GM12892 (cell line): ENCODE data around the gene PPHLN1.
A peak's percentile ranks its signal among the peaks of the same experiment; 100 is the strongest.

Source experiments
- DNase-seq: peaks from one replicate; pipeline ENCODE4 v3.0.0; 2011; ENCODE audit not compliant: insufficient read length
- FAIRE-seq: peaks from 2 replicates; lab custom pipeline; 2011; peaks lifted over from hg19 to GRCh38; lab: Jason Lieb, UNC
- POLR2A ChIP-seq: IDR thresholded peaks from 2 replicates; pipeline ENCODE4 v1.6.1; 2011; ENCODE audit warnings: low read depth, low read length, control low read depth
- POLR2AphosphoS5 ChIP-seq: IDR thresholded peaks from 2 replicates; pipeline ENCODE4 v1.6.1; 2011; ENCODE audit warnings: low read depth, low read length, control low read depth
- TAF1 ChIP-seq: IDR thresholded peaks from 2 replicates; pipeline ENCODE4 v1.6.1; 2011; ENCODE audit warnings: low read depth, mild to moderate bottlenecking, control low read depth, low read length, borderline replicate concordance

PPHLN1 gene

GRCh38 chr12:42458575-42458974, 132.6 kb downstream of the PPHLN1 start:
- TF ChIP-seq TAF1 (no peak), POLR2AphosphoS5 (no peak), POLR2A (no peak)
- FAIRE-seq (no peak), DNase-seq (no peak)

GRCh38 chr12:42459336-42459847, 133.4 kb downstream of the PPHLN1 start:
- TF ChIP-seq POLR2A: no peak
- FAIRE-seq: no peak
- no peak for DNase-seq

GRCh38 chr12:42462486-42462885, 136.5 kb downstream of the PPHLN1 start:
- TF ChIP-seq POLR2A (no peak), POLR2AphosphoS5 (no peak), TAF1 (no peak)
- no peak for FAIRE-seq

DNA sequence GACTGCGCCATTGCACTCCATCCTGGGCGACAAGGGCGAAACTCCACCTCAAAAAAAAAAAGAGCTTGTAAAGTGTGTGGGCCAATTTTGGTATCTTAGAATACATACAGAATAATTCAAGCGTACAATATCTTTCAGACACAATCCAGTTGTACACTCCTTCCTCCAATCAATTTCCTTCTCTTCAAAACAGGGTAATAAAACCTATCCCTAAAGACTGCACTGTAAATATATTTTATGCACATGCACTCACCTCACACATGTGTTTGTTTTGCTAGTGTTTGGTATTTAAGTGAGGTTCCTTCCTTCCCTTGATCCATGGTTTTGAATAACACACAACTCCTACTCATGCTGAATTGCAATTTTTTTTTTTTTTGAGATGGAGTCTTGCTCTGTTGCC, 137.7 kb downstream of the PPHLN1 start:
- FAIRE-seq (no peak), DNase-seq (no peak)
- TF ChIP-seq POLR2A (no peak), POLR2AphosphoS5 (no peak), TAF1 (no peak)

More at GRCh38 chr12:42462486-42462885, 136.5 kb downstream of the PPHLN1 start:
- no peak for DNase-seq

- TF ChIP-seq POLR2AphosphoS5 (no peak), TAF1 (no peak), POLR2A (no peak)
- no peak for FAIRE-seq
- DNase-seq: no peak
Observed at GRCh38 chr12:42468341-42468821, 142.4 kb downstream of the PPHLN1 start.

DNA sequence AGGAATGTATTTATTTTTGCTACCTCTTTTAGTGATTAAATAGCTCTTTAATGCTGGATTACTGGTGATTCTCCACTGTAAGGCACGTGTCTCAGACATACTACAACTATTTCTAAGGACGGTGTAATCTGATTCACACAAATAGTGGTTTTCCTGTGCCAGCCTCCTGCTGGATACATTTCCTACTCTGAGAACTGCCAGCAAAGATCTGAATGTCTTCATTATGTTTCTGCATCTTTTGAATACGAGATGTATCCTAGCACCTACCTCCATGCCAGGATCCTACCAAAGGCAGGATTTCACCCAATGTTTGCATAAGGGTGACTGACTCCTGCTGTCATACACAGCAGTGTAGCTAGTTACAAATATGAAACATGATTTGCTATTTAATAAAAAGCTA, 143.0 kb downstream of the PPHLN1 start:
- TF ChIP-seq TAF1: no peak
- no peak for TF ChIP-seq POLR2A
- TF ChIP-seq POLR2AphosphoS5: no peak
- no peak for FAIRE-seq
- DNase-seq: no peak

DNA sequence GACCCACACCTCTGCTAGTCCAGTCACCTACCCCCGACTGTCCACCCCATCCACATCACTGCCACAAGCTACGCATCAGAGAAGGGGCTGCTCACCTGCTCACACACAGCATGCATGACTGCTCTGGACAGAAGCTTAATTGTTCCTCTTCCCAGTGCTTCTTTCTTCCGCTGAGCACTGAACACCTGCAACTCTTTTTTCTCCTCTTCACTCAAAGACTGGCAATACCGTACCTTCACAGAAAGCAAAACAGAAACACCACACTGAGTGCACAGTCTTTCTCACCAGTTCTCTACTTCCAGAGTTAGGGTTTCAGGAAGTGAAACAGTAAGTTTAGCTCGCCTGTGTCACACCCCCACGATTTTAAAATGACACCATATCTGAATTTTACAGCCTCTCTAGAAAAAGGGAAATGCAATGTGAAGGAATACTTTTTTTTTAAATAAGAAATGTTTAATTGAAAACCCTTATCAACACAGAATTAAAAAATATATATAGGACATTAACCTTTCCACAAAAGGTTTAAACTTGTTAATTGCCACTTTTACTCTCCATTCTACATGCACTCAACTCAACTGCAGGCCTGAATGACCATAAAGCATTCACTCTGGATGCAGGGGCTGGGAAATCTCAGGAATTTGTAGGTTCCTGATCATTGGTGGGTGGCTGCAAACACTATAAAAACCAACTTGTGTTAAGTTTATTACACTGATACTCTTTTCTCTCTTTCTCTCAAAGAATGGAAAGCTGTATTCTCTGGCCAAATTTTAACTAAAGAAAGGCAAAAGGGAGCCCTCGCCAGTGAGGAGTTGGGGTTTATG, 143.6 kb downstream of the PPHLN1 start:
- FAIRE-seq: peak; percentile 86
- no peak for TF ChIP-seq POLR2AphosphoS5
- no peak for TF ChIP-seq TAF1
- TF ChIP-seq POLR2A: no peak
- DNase-seq: peak; percentile 42

DNA sequence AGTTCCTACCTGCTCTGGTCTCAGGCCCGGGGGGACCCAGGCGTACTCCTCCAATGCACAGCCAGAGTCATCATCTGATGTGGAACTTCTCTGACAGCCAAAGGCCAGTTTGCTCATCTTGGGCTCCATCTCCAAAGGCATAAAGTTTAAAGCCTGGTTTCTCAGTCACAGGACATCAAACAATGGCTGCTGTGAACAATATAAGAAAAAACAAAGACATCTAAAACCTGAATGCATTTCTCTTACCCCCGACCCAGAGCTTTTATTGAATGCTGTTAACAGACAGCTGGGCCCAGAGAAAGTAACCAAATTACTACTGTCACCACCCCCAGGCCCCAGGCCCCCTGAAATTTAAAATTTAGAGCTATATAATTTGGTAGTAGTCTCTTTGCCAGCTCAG, 146.4 kb downstream of the PPHLN1 start:
- DNase-seq (no peak), FAIRE-seq (no peak)
- TF ChIP-seq POLR2AphosphoS5 (no peak), TAF1 (no peak), POLR2A (no peak)

DNA sequence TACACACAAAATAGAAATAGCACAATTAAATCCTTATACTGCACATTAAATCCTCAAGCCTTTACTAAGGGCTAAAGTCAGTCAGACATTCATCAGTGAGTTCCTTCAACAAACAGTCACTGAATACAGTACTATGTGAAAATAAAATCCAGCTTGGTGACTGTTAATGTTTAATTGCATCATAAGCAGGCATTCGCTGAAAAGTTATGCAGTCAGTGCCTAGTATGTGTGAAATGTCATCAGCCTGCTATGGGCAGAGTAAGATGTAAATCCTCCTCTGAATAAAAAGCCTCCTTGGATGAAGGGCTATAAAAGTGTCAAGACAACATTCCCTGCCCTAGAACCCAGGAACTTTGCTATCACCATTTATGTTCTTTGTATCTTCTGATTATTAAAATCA, 147.2 kb downstream of the PPHLN1 start:
- TF ChIP-seq POLR2A (no peak), TAF1 (no peak), POLR2AphosphoS5 (no peak)
- no peak for DNase-seq
- FAIRE-seq: no peak

- no peak for FAIRE-seq
- no peak for DNase-seq
- TF ChIP-seq POLR2A (no peak), POLR2AphosphoS5 (no peak), TAF1 (no peak)
Observed at GRCh38 chr12:42473561-42473960, 147.6 kb downstream of the PPHLN1 start.

- FAIRE-seq (no peak), DNase-seq (no peak)
- TF ChIP-seq POLR2AphosphoS5: no peak
- no peak for TF ChIP-seq POLR2A
- no peak for TF ChIP-seq TAF1
Observed at GRCh38 chr12:42474391-42474790, 148.4 kb downstream of the PPHLN1 start.

GRCh38 chr12:42475106-42475505, 149.1 kb downstream of the PPHLN1 start:
- TF ChIP-seq TAF1 (no peak), POLR2AphosphoS5 (no peak), POLR2A (no peak)
- DNase-seq: no peak
- no peak for FAIRE-seq
